Measurements from ENCODE around the gene SLC18A3. TPM values are rescaled to one million over a fixed set of nuclear protein-coding genes. Genes with fewer than 3 reads are reported as not detected.

Gene SLC18A3
- total RNA-seq, 1 donor from 2014 or later, result not detected

- H3K4me1 ChIP-seq, result no peaks in the 10 kb centered on the region
- H3K36me3 ChIP-seq, result no peaks in the 10 kb centered on the region
- TF ChIP-seq, protein P1, sequence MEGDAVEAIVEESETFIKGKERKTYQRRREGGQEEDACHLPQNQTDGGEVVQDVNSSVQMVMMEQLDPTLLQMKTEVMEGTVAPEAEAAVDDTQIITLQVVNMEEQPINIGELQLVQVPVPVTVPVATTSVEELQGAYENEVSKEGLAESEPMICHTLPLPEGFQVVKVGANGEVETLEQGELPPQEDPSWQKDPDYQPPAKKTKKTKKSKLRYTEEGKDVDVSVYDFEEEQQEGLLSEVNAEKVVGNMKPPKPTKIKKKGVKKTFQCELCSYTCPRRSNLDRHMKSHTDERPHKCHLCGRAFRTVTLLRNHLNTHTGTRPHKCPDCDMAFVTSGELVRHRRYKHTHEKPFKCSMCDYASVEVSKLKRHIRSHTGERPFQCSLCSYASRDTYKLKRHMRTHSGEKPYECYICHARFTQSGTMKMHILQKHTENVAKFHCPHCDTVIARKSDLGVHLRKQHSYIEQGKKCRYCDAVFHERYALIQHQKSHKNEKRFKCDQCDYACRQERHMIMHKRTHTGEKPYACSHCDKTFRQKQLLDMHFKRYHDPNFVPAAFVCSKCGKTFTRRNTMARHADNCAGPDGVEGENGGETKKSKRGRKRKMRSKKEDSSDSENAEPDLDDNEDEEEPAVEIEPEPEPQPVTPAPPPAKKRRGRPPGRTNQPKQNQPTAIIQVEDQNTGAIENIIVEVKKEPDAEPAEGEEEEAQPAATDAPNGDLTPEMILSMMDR (IDR thresholded peaks at IDR 0.05), result no peak
- intact Hi-C loops (cut with DNase I), result no loop called here
- no peaks in the 10 kb centered on the region for H3K9me3 ChIP-seq
- H3K4me3 ChIP-seq, result no peak overlapping the region
- peak in 1 of 2 donors; percentile 42 for DNase-seq (ENCODE audit: low spot score in 2 of 2)
- no peak overlapping the region for H3K27ac ChIP-seq
- no peaks in the 10 kb centered on the region for H3K27me3 ChIP-seq
These were observed 22.6 kb downstream of the SLC18A3 start for GRCh38 chr10:49632406-49633317.

GRCh38 chr10:49633327-49634068 lies 23.4 kb downstream of the SLC18A3 start:
- Histone ChIP-seq H3K36me3 (no peaks in the 10 kb centered on the region), H3K27me3 (no peaks in the 10 kb centered on the region), H3K4me3 (no peak overlapping the region), H3K9me3 (no peaks in the 10 kb centered on the region), H3K4me1 (no peaks in the 10 kb centered on the region), H3K27ac (no peak overlapping the region)
- peak in 1 of 2 donors; percentile 13 for DNase-seq (ENCODE audit: low spot score in 2 of 2)
- TF ChIP-seq, protein P1 (IDR thresholded peaks at IDR 0.05), result no peak
- intact Hi-C loops (cut with DNase I), result no loop called here

GRCh38 chr10:49634069-49634660 lies 24.1 kb downstream of the SLC18A3 start:
- no peaks in the 10 kb centered on the region for H3K9me3 ChIP-seq
- DNase-seq (ENCODE audit: low spot score in 2 of 2), result peak in 1 of 2 donors; percentile 35
- TF ChIP-seq, protein P1 (IDR thresholded peaks at IDR 0.05), result no peak
- H3K27me3 ChIP-seq, result no peaks in the 10 kb centered on the region
- no peak overlapping the region for H3K27ac ChIP-seq
- no peaks in the 10 kb centered on the region for H3K4me1 ChIP-seq
- intact Hi-C loops (cut with DNase I), result no loop called here
- H3K4me3 ChIP-seq, result no peak overlapping the region
- no peaks in the 10 kb centered on the region for H3K36me3 ChIP-seq

GRCh38 chr10:49642311-49642710 lies 32.2 kb downstream of the SLC18A3 start:
- H3K4me1 ChIP-seq, result no peaks in the 10 kb centered on the region
- intact Hi-C loops (cut with DNase I), result no loop called here

More at GRCh38 chr10:49642311-49642710, 32.2 kb downstream of the SLC18A3 start:
- TF ChIP-seq, protein P1 (IDR thresholded peaks at IDR 0.05), result no peak
- Histone ChIP-seq H3K27me3 (no peaks in the 10 kb centered on the region), H3K36me3 (no peaks in the 10 kb centered on the region), H3K27ac (no peak overlapping the region), H3K9me3 (no peaks in the 10 kb centered on the region), H3K4me3 (no peak overlapping the region)
- DNase-seq (ENCODE audit: low spot score in 2 of 2), result peak in 1 of 2 donors; percentile 54
